WTC11 (cell line): ENCODE results near the gene UTP20.

ENCODE experiments used
- CREM ChIP-seq: sonication (generic); formaldehyde crosslinking; IDR thresholded peaks from 2 replicates; pipeline ENCODE4 v1.8.1; 2022; ENCODE audit warnings: mild to moderate bottlenecking, missing genetic modification reagents, moderate library complexity
- CTCF ChIP-seq: fragments of 200-600 bp; IDR thresholded peaks from 2 replicates; pipeline ENCODE4 v1.8.0; 2022; ENCODE audit warnings: antibody characterized with exemption
- ERG ChIP-seq: fragments of 250-450 bp; sonication (Bioruptor Pico); IDR thresholded peaks from 2 replicates; pipeline ENCODE4 v1.8.0; 2021; ENCODE audit warnings: mild to moderate bottlenecking

- TF ChIP-seq CTCF (no peak), ERG (CRISPR knock-in tag) (no peak), CREM (CRISPR knock-in tag) (no peak)
Observed at GRCh38 chr12:101299931-101300330, 20.0 kb downstream of the UTP20 start.
